Astrocyte of the hippocampus (primary cell): ENCODE measurements around the gene LIPC.

Source experiments
- DNase-seq: peaks from one replicate; pipeline ENCODE4 v3.0.0; 2011; ENCODE audit warnings: low read depth, low spot score

Gene LIPC

DNA sequence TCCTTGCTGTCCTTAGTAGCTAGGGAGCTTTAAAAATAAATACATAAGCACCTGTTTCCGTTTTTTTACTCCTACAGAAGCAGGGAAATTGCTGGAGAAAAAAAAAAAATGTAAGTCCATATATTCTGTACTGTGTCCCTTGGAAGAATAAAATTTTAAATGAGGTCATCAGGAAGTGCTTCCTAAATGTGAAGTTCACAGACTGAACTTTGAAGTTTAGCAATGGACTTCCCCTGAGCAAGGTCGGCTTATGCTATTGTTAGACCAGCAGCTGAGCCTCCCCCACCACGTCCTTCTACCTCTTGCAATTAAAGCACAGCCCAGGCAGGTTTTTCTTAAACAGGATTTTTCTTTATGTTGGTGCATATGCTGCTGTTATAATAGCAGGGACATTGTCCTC, 26.3 kb downstream of the LIPC start:
- DNase-seq = no peak

DNA sequence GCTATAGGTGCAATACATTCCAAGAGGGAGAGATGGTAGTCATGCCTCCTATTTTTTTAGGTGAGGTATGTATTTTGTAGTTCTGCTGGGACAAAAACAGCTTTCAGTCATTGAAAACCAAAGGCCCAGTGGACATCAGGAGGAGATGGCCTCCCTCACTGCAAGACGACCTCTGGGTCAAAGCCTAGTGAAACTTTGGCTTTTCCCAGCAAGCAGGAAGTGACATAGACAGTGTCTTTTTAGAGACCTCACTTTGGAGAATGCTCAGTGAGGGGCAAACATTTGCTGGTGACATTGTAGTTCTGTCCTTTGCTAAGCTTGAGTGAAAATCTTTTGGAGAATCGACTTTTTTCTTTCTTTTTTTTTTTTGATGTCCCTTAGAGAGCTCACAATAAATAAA, 27.3 kb downstream of the LIPC start:
- DNase-seq = no peak

DNA sequence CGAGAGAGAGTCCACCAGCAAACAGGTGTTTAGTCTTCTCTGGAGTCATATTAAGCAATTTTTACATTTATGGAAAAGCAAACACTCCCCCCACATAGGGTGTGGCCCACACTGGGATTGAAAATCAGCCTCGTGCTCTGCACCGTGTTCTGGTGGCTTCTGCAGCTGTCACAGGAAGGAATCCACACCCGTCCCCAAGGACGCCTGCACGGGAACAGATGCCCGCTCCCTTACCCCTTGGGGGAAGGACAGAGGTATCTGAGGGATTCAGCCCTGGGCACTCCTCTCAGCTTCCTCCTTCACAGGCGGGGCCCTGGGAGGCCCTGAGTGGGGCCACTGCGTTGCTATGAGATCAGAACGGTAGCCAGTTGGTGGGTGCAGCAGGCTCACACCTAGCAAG, 27.8 kb downstream of the LIPC start:
- DNase-seq = no peak

DNA sequence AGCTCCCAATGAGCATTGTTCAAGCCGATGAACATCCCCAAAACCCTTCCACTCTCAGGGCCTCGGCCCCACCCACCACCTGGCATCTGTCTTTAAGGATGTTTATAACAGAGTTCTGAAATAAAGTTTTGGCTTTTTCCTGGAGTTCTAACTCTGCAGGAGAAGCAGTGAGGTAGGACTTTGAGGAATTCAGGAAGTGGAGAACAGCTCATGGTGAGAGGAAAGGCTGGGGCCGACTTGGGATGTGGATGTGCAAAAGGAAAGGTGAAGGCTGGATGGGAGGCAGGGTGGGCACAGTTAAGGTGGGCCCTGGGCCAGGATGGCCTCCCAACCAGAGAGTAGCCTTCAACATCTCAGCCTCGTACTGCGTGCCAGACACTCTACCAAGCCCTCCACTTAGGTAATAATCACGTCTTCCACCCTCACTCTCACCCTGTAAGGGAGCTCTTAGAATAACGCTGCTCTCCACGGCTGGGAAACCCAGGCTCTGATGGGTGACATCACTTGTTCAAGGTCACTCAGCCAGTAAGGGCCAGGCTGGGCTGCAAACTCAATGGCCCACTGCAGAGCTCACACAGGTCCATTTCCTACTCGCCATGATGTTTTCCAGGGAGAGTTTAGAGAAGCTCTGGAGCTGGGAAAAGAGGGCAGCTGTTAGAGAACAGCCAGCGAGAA, 28.5 kb downstream of the LIPC start:
- DNase-seq = no peak

DNA sequence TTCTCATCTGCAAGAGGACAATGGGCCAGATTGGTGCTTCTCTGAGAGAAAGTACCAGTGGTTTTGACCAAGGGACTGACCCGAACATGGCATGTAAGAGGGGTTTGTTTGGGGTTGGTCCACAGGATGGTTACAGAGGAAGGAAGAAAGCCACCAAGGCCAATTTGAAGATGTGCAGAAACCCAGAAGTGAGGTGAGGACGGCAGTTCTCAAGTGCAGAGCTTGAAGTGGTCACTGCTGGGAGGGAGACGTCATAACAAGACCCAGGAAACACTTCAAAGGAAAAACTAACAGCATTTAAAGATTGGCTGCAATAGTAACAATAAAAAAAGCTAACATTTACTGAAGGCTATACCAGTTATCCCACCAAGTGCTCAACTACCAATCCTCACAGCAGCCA, 29.1 kb downstream of the LIPC start:
- DNase-seq = no peak

DNA sequence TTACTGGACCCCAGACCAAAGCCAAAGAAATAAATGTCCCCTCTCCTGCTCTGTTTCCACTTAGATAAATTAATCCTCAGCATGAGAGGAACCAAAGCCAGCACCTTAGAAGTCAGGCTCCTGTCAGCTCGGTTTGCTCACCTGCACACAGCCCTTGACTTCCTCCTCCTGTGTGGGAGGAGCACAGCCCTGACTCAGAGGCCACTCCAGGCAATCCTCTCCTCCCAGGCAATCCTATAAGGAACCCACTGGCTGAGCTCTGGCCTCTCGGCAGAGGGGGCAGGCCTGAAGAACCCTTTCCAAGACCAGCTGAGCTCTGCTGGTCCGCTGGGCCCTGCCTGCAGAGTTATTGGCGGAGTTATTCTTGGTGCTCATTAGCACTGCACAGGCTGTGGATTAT, 30.8 kb downstream of the LIPC start:
- DNase-seq = no peak

DNA sequence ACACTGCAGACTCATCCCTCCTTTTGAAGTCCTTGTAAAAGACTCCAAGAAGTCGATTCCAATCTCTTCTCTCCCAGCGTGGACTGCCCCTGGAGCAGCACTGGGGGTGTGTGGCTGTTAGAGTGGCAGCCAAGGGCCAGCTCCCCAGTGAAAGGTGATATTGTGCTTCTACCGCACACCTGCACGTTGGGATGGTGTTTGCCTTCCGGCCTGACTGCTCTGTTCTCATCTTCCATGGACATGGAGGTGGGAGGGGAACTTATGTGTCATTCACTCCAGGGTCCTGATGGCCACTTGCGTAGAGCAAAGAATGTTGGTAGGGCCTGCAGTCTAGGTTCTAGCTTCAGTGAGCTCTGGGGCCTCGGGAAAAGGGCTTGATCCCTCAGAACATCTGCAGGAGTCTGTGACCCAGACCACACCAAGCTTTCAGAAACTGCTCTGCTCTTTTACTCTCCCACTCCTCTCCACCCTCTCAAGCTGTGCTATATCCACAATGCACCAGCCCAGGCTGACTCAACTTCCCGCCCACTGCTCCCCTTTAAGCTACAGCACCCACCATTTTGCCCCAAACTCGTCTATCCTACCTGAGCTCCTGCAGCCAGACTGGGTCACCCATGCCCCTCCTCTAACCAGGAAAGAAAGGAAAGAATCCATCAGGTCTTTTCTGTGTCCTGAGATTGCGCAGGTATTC, 31.3 kb downstream of the LIPC start:
- no peak for DNase-seq

DNA sequence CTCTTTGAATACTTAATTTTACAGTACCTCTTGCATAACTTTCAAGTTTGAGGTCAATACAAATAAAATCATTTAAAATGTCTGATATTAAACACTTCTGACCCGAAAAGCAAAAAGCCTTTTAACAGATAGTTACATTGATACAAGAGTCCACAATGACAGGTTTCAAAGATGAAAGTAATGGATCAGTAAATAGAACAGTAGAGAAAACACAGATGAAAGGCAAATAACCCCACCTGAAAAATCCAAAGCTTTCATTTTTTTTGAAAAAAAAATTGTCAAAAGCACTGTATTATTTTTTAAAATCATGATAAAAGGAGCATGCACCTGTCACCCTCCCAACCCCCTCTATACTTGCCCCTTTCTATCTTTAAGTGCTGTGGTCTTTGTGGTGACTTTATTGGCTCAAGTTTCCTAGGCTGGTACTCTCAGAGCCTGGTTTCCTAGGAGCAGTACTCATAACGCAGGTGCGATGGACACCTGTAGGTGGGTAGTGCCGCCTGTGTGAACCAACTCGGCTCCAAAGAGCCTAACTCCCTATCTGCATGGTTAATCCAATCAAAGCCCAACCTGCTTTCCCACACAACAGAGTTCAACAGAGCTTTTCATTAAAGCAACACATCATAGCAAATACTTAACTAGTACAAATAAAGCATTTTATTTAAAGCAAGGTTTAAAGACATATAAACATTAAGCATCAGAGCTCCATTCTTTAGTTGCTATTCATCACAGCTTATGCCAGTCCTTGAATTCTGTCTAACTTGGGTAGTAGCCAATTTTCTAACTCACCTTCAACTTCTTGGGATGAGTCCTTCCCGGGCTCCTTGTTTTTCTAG, 32.2 kb downstream of the LIPC start:
- DNase-seq = no peak

DNA sequence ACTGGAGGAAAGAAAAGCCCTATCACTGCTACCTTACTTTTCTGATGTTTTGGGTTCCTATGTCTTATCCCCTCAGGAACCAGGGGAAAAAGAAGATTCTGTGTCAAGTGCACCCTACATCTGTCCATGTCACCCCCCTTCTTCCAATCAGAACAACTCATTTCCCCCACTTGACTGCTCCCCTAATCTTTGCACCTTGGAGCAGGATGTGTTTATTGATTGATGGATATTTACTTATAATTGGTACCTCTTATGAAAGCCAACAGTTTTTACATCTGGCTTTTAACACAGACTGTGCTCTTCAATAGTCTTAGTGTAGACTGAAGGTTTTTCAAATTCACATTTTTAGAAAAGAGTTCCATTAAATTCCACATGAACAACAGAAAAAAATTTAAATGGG, 33.3 kb downstream of the LIPC start:
- DNase-seq = no peak

DNA sequence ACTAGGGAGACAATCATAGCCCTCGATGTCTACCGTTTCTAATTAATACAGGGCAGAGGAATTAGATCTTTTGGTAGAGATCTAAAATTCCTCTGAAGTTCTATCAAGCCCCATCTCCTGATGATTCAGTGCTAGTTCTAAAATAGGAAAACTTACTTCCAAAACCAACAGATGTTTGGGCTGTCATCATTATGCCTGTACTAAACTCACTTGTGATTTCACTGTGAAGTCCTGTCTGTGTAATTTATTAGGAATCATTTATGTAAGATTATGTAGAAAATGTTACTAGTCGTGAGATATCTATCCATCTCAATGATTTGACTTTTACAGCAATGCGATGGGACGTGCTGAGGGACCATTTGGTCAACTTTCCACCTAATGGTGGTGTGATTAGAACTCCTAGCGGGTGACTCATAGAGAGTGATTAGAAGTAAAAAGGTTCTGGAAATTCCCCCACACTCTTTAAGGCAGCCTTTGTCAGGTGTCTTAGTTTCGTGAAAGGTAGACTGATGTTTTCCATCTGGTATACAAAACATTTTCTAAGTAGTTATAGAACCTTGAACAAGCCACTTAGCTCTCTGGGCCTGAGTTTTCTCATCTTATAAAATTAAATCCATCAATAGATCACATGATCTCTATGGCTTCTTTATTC, 34.2 kb downstream of the LIPC start:
- no peak for DNase-seq

DNA sequence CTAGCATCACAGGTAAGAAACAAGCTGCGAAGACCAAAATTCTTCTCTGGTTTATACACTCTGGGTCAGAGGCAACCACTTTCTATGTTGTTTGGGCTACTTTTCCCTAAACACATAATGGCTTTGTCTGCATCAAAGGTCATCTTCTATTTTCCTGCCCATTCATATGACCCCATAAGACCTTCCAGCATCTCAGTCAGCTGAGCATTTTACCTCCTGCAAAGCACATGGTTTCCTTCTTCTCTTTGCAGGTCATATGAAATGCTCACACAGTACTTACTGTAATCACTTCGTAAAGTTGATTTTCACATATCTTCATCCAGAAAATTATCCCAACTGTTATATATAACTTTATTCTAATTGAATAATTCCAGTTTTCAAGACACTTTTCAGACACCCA, 34.8 kb downstream of the LIPC start:
- no peak for DNase-seq

DNA sequence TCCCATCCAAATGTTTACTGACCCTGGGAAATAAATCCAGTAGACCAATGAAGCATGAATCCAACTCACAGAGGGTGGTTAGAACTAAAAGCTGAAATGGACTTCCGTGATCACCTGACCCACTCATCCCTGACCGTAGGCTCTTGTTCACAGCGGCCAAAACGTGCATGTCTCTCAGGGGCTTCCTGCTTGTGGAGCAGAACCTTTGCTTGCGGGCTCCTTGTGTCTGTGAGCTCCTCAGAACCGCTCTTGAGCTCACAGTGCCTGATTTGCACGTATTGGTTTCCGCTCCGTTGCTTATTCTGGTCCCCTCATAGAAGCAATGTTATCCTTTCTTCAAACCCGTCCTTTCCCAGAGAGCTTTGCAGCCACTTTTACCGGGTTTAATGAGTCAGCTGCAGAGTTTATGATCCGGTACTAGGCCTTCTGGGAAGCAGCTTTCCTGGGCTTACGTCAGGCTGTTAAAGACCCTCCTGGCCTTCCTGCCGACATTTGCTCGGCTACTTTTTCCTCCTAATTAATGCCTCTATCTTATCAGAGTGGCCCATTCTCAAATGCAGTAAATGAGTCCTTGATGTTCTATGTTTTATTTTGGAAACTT, 35.4 kb downstream of the LIPC start:
- DNase-seq = no peak

DNA sequence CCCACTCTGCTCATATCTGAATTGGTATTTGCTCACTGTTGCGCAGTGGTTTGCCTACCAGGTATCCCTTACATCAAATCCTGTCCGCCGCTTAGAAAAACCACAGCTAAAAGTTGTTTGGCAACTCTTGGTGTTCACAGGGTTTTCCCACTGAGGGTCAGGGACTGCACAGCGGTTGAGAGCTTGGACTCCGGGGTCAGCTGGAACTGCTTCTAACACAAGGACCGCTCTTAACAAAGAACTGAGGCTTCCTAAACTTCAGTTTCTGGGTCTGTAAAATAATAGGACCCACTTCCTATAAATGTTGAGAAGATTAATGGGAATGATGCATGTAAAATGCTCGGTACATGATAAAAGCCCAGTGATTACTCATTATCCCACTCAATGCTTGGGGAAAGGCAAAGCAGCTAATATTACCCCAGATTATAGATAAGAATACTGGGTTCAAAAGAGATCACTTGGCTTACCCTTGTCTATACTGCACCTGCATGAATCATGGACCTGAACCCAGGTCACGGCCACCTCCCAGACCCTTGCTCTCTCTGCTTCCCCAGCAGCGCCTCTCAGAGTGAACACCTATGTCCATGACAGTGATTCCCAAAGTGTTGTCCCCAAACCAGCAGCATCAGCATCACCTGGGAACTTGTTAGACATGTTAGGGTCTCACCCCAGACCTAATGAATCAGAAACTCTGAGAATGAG, 36.1 kb downstream of the LIPC start:
- no peak for DNase-seq

DNA sequence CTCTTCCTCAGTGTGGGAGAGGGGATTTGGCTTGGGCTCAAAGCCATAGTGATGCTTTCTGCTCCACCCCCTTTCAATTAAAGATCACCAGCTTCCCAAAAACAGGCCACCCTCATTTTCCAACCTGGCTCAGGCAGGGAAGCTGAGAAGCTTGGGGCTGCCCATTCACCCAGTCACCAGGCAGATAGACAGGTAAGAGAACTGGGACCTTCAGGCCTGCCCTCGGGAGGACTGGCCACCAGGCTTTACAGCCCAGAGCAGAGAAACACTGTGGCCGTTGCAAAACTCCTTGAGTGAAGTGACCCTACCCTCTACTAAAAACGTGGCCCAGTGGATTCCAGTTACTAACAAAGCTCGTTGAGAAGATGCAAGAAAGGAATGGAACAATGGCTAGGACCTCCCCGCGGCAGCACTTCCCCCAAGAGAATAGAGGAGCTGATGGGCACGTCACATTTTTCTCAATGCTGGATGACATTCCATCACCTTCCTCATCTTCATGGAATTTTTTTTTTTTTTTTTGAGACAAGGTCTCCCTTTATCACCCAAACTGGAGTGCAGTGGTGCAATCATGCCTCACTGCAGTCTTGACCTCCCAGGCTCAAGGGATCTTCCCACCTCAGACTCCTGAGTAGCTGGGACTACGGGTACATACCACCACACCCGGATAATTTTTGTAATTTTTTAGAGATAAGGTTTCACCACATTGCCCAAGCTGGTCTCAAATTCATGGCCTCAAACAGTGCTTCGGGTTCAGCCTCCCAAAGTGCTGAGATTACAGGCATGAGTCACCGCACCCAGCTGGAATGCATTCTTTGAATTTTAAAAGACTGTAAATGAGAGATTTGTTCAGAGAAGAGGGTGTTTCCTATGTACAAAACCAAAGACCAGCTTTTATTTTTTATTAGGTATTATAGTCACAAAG, 37.9 kb downstream of the LIPC start:
- peak; percentile 94 for DNase-seq

DNA sequence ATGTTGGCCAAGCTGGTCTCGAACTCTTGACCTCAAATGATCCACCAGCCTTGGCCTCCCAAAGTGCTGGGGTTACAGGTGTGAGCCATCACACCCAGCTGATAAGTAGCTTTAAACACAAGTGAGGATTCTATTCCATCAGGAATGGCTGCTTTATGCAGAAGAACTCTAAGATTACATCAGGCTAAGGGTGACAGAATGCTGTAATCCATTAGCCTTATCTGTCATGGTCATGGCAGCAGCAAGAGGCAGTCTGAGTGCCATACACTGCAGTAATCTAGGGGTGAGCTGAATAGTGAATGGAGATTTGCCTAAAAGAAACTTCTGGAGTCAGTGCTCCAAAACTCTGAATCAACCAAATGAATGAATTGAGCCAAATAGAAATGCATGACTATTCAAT, 39.6 kb downstream of the LIPC start:
- DNase-seq = no peak

DNA sequence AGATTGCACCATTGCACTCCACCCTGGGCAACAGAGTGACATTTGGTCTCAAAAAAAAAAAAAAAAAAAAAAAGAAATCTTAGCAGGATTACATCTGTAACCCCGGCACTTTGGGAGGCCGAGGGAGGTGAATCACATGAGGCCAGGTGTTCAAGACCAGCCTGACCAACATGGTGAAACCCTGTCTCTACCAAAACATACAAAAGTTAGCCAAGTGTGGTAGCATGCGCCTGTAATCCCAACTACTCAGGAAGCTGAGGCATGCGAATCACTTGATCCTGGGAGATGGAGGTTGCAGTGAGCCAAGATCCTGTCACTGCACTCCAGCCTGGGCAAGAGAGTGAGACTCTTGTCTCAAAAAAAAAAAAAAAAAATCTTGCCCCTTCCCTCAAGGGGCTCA, 40.4 kb downstream of the LIPC start:
- DNase-seq = no peak

DNA sequence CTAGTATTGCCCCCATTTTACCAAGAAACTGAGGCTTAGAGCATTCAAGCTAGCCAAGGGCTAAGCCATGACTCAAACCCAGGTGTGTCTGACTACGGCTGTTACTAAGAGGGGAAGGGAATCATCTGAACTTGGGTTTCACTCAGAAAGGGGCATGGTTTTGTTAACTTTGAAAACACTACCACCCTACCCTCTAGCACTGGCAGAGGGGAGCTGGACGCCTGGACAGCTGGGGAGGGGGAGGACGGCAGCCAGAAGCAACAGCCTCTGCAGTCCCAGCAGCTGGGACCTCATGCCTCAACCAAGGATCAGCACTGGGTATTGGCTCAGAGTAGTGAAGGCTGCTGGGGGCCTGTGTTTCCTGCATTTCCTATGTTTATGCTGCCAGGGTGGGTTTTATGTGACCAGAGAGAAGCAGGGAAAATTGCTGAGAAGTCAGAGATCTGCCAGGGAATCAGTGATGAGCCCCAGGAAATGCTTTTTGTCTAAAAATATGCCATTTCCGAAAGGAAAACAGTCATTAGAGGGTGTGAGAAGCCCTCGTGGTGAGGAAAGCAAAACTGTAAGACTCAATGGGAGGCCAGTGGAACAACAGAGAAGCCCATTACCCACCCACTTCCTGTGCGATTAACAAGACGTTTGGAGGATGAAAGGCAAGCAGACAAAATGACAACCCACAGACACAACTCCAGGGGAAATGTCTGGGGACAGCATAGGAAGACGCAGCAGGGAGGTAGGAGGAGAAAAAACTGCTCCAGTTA, 41.2 kb downstream of the LIPC start:
- DNase-seq = peak; percentile 25

DNA sequence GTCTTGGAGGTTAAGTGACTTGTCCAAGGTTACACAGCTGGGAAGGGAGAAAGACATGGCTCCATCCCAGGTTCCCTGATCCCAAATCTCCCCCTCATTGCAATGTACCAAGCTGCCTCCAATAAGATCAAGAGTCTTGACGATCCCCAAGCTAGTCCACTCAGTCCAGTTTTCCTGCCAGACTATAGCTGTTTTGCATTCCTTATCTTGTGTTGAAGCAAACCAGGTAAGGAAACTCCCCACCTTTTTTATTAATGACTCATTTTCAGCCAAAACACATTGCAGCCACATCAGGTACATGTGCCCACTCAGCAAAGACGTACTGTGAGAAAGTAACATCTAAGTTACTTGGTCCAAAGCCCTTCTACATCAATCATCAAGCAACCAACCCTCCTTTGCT, 41.9 kb downstream of the LIPC start:
- DNase-seq = peak; percentile 89

DNA sequence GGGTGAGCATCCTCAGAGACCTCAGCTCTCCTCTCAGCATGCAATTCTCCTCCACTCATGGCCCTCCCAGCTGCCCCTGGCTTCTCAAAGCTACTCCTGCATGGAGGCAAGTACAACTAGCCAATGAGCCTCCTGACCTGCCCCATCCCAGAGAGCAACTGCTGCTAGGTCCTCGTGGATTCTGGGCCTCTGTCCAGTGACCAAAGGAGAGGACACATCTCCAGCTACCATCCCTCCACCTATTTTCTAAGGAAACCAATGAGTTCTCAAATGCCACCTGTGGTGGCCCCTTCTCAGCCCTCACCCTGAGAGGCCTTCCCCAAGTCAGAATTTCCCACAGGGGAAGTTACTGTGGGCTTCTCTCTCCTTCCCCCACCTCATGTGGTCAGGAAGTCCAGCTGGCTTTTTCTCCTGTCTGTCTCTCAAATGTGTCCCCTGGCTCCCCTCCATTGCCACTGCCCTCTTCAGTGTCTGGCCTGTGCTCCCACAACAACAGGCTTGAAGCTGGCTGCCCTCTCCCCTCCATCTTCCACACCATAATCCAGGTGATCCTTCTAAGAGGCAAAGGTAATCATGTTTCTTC, 43.0 kb downstream of the LIPC start:
- DNase-seq = no peak
